Omental fat pad (tissue), 4 donors: ENCODE data around the gene MAP2K3. TPM values are rescaled to one million over a fixed set of nuclear protein-coding genes. Genes with fewer than 3 reads are reported as not detected.

Experiments used
- ATAC-seq: fragments of 150-250 bp; one replicate; pipeline ENCODE4 v1.9.1; 2016; ENCODE audit warnings: mild to moderate bottlenecking, moderate library complexity; ENCODE audit not compliant: low FRiP score
- DNase-seq: peaks from one replicate; pipeline ENCODE4 v3.0.0-alpha.2; 2019; ENCODE audit warnings: low spot score
- total RNA-seq, 4 donors: library from RNA; depleted of rRNA; stranded (reverse); fragments of >200 nt; gene quantifications; one replicate each; pipeline ENCODE4 v1.1.0, GENCODE V29; 2016
- TF ChIP-seq, protein P1 (sequence below), 3 donors: fragments of 450-650 bp; IDR thresholded peaks; one replicate each; pipeline ENCODE4 v1.5.1; 2016 to 2017; ENCODE audit warnings: antibody characterized with exemption in 3 of 3, mild to moderate bottlenecking in 3 of 3, moderate library complexity in 2 of 3

Gene MAP2K3
- total RNA-seq, 4 donors from 2014 or later: 36.8 to 170 (median 58.5) TPM

DNA sequence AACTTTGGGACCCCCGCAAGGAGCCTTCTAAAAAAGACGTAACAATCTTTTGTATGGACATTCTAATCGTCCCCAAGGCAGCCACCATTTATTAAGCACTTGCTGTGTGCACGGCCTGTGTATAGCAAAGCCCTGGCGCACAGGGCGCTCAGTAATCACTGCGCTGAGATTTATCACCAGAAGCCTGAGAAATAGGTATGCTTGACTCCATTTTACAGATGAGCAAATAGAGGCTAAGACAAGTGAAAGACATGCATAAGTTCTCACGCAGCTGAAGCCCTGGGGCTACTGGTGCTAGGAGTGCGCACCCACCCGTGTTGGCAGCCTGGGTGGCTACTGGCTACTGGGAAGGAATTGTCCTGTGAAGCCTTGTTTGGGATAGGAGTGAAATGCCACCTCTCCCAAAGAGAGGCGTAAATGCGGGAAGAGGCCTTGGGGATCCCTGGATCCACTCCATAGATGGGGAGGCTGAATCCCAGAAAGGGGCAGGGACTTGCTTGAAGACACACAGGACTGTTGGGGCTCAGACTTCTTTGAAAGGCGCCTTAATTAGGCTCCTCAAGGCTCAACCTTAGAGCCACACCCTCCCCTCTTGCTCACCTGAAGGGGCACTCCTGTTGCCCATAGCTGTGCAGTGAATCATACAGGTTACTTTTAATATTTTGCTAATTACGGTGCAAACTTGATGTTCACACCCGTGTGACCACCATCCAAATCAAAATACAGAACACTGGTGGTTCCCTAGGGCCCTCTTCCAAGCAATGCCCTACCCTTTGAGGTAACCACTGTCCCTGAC, 30.7 kb upstream of the MAP2K3 start:
- DNase-seq: no peak
- TF ChIP-seq, protein P1, sequence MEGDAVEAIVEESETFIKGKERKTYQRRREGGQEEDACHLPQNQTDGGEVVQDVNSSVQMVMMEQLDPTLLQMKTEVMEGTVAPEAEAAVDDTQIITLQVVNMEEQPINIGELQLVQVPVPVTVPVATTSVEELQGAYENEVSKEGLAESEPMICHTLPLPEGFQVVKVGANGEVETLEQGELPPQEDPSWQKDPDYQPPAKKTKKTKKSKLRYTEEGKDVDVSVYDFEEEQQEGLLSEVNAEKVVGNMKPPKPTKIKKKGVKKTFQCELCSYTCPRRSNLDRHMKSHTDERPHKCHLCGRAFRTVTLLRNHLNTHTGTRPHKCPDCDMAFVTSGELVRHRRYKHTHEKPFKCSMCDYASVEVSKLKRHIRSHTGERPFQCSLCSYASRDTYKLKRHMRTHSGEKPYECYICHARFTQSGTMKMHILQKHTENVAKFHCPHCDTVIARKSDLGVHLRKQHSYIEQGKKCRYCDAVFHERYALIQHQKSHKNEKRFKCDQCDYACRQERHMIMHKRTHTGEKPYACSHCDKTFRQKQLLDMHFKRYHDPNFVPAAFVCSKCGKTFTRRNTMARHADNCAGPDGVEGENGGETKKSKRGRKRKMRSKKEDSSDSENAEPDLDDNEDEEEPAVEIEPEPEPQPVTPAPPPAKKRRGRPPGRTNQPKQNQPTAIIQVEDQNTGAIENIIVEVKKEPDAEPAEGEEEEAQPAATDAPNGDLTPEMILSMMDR (IDR thresholded peaks at IDR 0.05): no peak
- no peak for ATAC-seq

GRCh38 chr17:21258593-21258992, 25.9 kb upstream of the MAP2K3 start:
- no peak for ATAC-seq
- TF ChIP-seq, protein P1 (IDR thresholded peaks at IDR 0.05): no peak
- DNase-seq: no peak

DNA sequence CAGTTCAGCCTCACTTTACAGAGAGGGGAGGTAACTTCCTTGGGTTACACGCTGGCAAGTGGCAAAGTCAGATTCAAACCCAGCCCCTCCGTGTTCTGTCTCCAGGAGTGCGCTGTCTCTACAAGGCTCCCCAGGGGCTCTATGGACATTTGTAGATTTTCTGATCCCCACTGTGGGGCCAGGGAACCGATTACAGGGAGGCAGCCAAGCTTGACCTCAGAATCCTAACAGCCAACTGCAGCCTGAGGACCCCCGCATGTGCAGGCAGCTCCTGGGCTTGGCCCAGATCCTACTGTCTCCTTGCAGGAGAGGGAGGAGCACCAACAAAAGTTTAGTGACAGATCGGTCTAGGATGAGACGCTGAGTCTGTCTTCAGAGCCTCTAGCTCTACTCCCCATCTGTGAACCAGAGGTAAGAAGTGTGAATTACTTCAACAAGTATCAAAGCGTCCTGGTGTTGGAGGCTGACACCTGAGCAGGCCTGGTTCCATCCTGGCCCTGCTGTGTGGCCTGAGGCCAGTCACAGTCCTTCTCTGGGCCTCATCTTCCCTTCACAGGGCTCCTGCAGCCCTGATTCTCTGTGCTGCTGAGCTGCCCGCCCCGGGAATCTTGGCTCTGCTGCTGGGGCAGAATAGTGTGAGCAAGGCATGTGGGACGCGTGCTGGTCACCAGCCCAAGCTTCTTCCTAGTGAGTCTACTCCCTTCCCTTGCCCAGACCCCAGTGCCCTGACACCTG, 22.1 kb upstream of the MAP2K3 start:
- no peak for ATAC-seq
- DNase-seq: no peak
- TF ChIP-seq, protein P1 (IDR thresholded peaks at IDR 0.05): no peak

DNA sequence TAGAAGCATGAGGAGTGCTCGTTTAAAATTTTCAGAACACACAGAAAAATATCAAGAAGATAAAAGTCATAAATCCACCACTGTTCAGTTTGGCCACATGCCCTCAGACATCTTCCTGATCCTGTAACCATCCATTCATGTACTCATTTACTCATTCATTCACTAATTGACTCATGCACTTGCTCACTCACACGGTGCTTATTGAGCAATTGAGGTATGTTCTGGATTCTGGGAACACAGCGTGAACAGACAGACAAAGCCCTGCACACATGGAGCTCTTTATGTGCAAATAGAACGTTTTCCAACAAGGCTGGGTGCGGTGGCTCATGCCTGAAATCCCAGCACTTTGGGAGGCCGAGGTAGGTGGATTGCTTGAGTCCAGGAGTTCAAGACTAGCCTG, 21.1 kb upstream of the MAP2K3 start:
- ATAC-seq: peak; percentile 88
- TF ChIP-seq, protein P1 (IDR thresholded peaks at IDR 0.05): no peak
- no peak for DNase-seq

DNA sequence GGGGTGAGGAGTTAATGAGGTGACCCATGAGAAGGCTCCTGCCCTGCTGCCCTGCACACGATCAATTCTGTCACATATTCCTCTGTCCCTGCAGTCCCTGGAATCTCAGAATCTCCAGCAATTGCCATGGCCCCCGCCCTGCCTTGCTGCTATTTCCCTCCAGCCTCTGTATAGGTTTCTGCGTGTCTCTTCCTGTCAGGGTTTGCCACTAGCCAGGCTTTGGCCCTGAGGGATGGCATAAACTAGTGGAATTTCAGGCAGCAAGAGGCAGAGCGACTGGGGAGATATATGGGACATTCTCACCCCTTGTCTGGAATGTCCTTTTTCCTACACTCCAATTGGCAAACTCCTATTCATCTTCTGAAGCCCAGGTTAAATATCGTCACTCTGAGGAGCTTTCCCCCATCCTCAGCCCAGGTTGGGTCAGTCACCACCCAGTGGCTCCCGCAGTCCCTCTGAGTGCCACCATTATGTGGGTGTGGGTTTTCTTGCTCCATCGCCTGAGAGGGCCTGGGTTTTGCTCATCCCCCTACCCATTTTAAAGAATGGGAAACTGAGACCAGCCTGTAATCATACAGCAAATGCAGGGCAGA, 15.8 kb upstream of the MAP2K3 start:
- ATAC-seq: no peak
- TF ChIP-seq, protein P1 (IDR thresholded peaks at IDR 0.05): no peak
- DNase-seq: no peak

DNA sequence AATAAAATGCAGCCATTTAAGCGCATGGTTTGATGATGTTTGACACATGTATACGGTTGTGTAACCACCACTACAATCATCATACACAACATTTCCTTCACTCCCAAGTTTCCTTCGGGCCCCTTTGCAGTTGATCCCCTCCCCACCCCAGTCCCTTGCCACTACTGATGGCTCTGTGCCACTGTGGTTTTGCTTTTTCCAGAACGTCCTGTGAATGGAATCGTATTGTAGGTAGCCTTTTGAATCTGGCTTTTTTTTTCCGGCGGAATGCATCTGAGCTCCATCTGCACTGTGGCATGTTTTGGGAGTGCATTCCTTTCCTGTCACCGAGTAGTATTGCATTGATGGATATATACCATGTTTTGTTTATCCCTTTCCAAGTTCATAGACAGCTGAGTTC, 15.1 kb upstream of the MAP2K3 start:
- TF ChIP-seq, protein P1 (IDR thresholded peaks at IDR 0.05): no peak
- ATAC-seq (no peak), DNase-seq (no peak)
